CD4-positive, CD25-positive, alpha-beta regulatory T cell (primary cell): ENCODE results near the gene EPN3. TPM values are rescaled to one million over a fixed set of nuclear protein-coding genes. Genes with fewer than 3 reads are reported as not detected.

Source experiments
- ATAC-seq, 2 donors: fragments of 150-1000 bp; cut with Tn5 transposase; one replicate each; pipeline ENCODE4 v1.10.0; 2021; ENCODE audit warnings: low read depth in 2 of 2, moderate number of reproducible peaks in 2 of 2, moderate library complexity in 1 of 2
- DNase-seq, 3 donors: peaks; one replicate each; pipeline versions ENCODE4 v3.0.0 to v3.0.0-alpha.2; 2012 to 2022; ENCODE audit warnings: mixed read lengths in 1 of 3
- H3K27ac ChIP-seq: one replicate; pipeline ENCODE4 v1.7.0; 2013; ENCODE audit warnings: mild to moderate bottlenecking, low read length; ENCODE audit not compliant: insufficient read depth, poor library complexity, severe bottlenecking
- H3K27me3 ChIP-seq: one replicate; pipeline ENCODE4 v1.7.0; 2013; ENCODE audit warnings: low read length; ENCODE audit not compliant: control insufficient read depth, insufficient read depth
- H3K36me3 ChIP-seq: one replicate; pipeline ENCODE4 v1.7.0; 2013; ENCODE audit warnings: mild to moderate bottlenecking, low read length, moderate library complexity; ENCODE audit not compliant: control insufficient read depth, insufficient read depth
- H3K4me1 ChIP-seq: 2 replicates; pipeline ENCODE4 v1.7.0; 2013; ENCODE audit warnings: mild to moderate bottlenecking, low read length; ENCODE audit not compliant: insufficient read depth, control insufficient read depth, poor library complexity, severe bottlenecking
- H3K4me3 ChIP-seq: one replicate; pipeline ENCODE4 v1.7.0; 2013; ENCODE audit warnings: low read depth, mild to moderate bottlenecking, low read length, moderate library complexity
- H3K9me3 ChIP-seq, 2 experiments: 1 replicate in 1 of 2; 2 replicates in 1 of 2; pipeline ENCODE4 v1.7.0; 2013; ENCODE audit warnings: low read length in 2 of 2, mild to moderate bottlenecking in 1 of 2, moderate library complexity in 1 of 2; ENCODE audit not compliant: control insufficient read depth in 2 of 2
- H3K27ac Mint-ChIP-seq, 3 donors: one replicate each; pipeline ENCODE4 v1.8.0; 2020 to 2022; ENCODE audit warnings: mild to moderate bottlenecking in 3 of 3, mixed read lengths in 3 of 3, moderate library complexity in 2 of 3
- H3K27me3 Mint-ChIP-seq: one replicate; pipeline ENCODE4 v1.8.0; 2022; ENCODE audit warnings: mild to moderate bottlenecking, mixed read lengths
- H3K36me3 Mint-ChIP-seq: one replicate; pipeline ENCODE4 v1.8.0; 2020; ENCODE audit warnings: mixed read lengths
- H3K4me1 Mint-ChIP-seq, 4 donors: one replicate each; pipeline ENCODE4 v1.8.0; 2020 to 2022; ENCODE audit warnings: mixed read lengths in 4 of 4, mild to moderate bottlenecking in 1 of 4
- H3K4me3 Mint-ChIP-seq, 4 donors: one replicate each; pipeline ENCODE4 v1.8.0; 2020 to 2022; ENCODE audit warnings: mild to moderate bottlenecking in 4 of 4, mixed read lengths in 4 of 4, moderate library complexity in 3 of 4
- H3K9me3 Mint-ChIP-seq, 7 donors: one replicate each; pipeline ENCODE4 v1.8.0; 2020 to 2022; ENCODE audit warnings: mixed read lengths in 7 of 7, mild to moderate bottlenecking in 3 of 7, moderate library complexity in 2 of 7
- polyA plus RNA-seq, 4 donors: library from polyadenylated mRNA; unstranded; fragments of 300-500 nt; fragmentation: Illumina TruSeq; gene quantifications; one replicate each; pipeline ENCODE4 v1.2.3, GENCODE V29; 2021
- total RNA-seq: library from RNA; stranded (reverse); gene quantifications from one replicate; pipeline ENCODE4 v1.2.3, GENCODE V29; 2022

Gene EPN3
- total and polyA plus RNA-seq, 5 donors from 2014 or later = not detected

- Histone ChIP-seq H3K4me3 (no peak overlapping the region), H3K4me1 (peaks cover 16% of the 10 kb centered on the region), H3K27ac (no peak overlapping the region), H3K9me3 (no peaks in the 10 kb centered on the region), H3K36me3 (no peaks in the 10 kb centered on the region), H3K27me3 (peaks cover 3% of the 10 kb centered on the region)
- ATAC-seq (no peak), DNase-seq (no peak)
- no peak overlapping the region for H3K27ac Mint-ChIP-seq
- peaks cover 0 to 3% (median 0%) of the 10 kb centered on the region in 7 donors for H3K9me3 Mint-ChIP-seq
- peaks cover 29% of the 10 kb centered on the region for H3K27me3 Mint-ChIP-seq
- H3K36me3 Mint-ChIP-seq = no peaks in the 10 kb centered on the region
- H3K4me1 Mint-ChIP-seq = peaks cover 0 to 19% (median 6%) of the 10 kb centered on the region in 4 donors
- no peak overlapping the region for H3K4me3 Mint-ChIP-seq
Observed at GRCh38 chr17:50538549-50539410, 6.2 kb downstream of the EPN3 start.

- no peaks in the 10 kb centered on the region for H3K9me3 ChIP-seq
- peaks cover 16% of the 10 kb centered on the region for H3K4me1 ChIP-seq
- no peak overlapping the region for H3K4me3 ChIP-seq
- no peaks in the 10 kb centered on the region for H3K36me3 Mint-ChIP-seq
- H3K4me3 Mint-ChIP-seq = peak overlapping the region in 2 of 4 donors; percentile 49 to 60
- peaks cover 3% of the 10 kb centered on the region for H3K27me3 ChIP-seq
- H3K27me3 Mint-ChIP-seq = peaks cover 18% of the 10 kb centered on the region
- no peaks in the 10 kb centered on the region for H3K36me3 ChIP-seq
- no peak overlapping the region for H3K27ac ChIP-seq
- ATAC-seq = no peak
- peaks cover 0 to 3% (median 0%) of the 10 kb centered on the region in 7 donors for H3K9me3 Mint-ChIP-seq
- peaks cover 0 to 17% (median 6%) of the 10 kb centered on the region in 4 donors for H3K4me1 Mint-ChIP-seq
- no peak overlapping the region for H3K27ac Mint-ChIP-seq
- DNase-seq = no peak
Observed at GRCh38 chr17:50539762-50540559, 7.4 kb downstream of the EPN3 start.

DNA sequence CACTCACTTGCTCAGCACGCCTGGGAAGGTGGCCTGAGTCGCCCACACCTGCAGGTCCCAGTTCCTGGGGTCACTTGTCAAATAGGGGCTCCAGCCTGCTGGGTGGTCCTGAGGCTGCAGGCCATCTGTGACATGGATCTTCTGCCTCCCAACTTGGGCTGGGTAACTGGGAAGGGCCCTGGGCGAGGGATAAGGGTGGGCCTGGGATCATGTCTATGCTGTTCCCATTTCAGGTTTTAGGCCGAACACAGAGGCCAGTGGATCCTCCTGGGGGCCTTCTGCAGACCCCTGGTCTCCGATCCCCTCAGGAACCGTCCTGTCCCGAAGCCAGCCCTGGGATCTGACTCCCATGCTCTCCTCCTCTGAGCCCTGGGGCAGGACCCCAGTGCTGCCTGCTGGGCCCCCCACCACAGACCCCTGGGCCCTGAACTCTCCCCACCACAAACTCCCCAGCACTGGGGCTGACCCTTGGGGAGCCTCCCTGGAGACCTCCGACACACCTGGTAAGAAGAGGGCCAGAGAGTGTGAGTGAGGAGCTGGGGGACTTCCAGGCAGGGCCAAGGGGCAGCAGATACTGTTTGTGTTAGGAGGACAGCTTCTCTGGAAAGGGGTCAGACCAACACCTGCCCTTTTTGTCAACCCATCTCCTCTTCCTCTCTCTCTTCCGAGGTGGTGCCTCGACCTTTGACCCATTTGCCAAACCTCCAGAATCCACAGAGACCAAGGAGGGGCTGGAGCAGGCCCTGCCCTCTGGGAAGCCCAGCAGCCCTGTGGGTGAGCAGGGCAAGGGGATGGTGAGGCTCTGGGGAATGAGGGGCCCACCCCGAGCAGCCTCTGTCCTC lies 8.2 kb downstream of the EPN3 start:
- ATAC-seq (no peak), DNase-seq (no peak)
- Histone ChIP-seq H3K4me1 (peaks cover 16% of the 10 kb centered on the region), H3K9me3 (no peaks in the 10 kb centered on the region), H3K4me3 (no peak overlapping the region), H3K36me3 (no peaks in the 10 kb centered on the region), H3K27me3 (no peaks in the 10 kb centered on the region), H3K27ac (no peak overlapping the region)
- Mint-ChIP-seq H3K27ac (peak overlapping the region in 1 of 3 donors; percentile 56), H3K4me3 (peak overlapping the region; percentile 50 to 85 (median 67)), H3K36me3 (no peaks in the 10 kb centered on the region), H3K4me1 (peaks cover 0 to 17% (median 5%) of the 10 kb centered on the region in 4 donors), H3K27me3 (peaks cover 10% of the 10 kb centered on the region), H3K9me3 (peaks cover 0 to 1% (median 0%) of the 10 kb centered on the region in 7 donors)

DNA sequence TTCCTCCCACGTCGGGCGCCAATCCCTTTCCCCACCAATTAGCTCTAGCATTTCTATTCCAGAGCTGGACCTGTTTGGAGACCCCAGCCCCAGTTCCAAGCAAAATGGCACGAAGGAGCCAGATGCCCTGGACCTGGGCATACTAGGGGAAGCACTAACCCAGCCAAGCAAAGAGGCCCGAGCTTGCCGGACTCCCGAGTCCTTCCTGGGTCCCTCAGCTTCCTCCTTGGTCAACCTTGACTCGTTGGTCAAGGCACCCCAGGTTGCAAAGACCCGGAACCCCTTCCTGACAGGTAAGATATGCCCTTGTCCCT lies 8.8 kb downstream of the EPN3 start:
- DNase-seq (no peak), ATAC-seq (no peak)
- peak overlapping the region; percentile 57 for H3K4me3 ChIP-seq
- H3K27ac ChIP-seq = no peak overlapping the region
- H3K36me3 ChIP-seq = no peaks in the 10 kb centered on the region
- Mint-ChIP-seq H3K27me3 (peaks cover 7% of the 10 kb centered on the region), H3K36me3 (no peaks in the 10 kb centered on the region), H3K9me3 (peaks cover 0 to 1% (median 0%) of the 10 kb centered on the region in 7 donors), H3K27ac (peak overlapping the region in 2 of 3 donors; percentile 56 to 73), H3K4me1 (peaks cover 0 to 20% (median 7%) of the 10 kb centered on the region in 4 donors), H3K4me3 (peak overlapping the region; percentile 79 to 88 (median 85))
- H3K27me3 ChIP-seq = no peaks in the 10 kb centered on the region
- peaks cover 16% of the 10 kb centered on the region for H3K4me1 ChIP-seq
- H3K9me3 ChIP-seq = no peaks in the 10 kb centered on the region

DNA sequence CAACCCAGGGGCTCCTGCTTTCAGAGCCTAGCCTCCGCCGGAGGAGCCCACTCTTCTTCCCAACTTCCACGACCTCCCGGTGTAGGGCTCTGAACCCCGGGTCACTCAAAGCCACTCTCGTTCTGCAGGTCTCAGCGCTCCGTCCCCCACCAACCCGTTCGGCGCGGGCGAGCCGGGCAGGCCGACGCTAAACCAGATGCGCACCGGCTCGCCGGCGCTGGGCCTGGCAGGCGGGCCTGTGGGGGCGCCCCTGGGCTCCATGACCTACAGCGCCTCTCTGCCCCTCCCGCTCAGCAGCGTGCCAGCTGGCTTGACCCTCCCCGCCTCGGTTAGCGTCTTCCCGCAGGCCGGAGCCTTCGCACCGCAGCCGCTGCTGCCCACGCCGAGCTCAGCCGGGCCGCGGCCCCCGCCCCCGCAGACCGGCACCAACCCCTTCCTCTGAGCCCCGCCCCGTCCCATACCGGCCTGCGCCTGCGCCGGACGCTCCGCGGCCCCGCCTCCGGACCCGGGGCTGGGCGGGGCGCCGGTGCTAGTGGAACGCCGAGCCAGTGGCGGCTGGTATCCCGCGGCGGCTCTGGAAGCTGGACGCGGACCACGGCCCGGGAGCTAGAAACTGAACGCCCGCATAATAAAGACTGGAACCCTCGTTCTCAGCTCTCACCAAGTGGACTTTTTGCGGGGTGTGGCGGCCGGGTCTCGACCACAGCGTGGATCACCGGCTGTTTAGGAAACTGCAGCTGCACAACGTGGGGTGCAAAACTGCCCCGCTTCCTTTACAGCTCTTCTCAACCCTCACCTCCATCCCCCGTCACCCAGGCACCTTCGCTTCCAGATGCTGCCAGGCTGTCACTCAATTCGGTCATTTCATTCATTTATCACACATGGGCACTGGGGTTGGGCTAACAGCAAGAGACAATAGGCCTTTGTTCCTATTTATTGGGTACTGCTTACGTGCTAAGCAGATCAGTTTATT lies 9.5 kb downstream of the EPN3 start:
- Histone ChIP-seq H3K36me3 (no peaks in the 10 kb centered on the region), H3K27ac (peak overlapping the region; percentile 33), H3K4me1 (peaks cover 17% of the 10 kb centered on the region), H3K9me3 (no peaks in the 10 kb centered on the region), H3K4me3 (peak overlapping the region; percentile 72), H3K27me3 (no peaks in the 10 kb centered on the region)
- Mint-ChIP-seq H3K4me1 (peaks cover 0 to 24% (median 7%) of the 10 kb centered on the region in 4 donors), H3K36me3 (no peaks in the 10 kb centered on the region), H3K27ac (peak overlapping the region; percentile 56 to 80 (median 73)), H3K9me3 (peaks cover 0 to 1% (median 0%) of the 10 kb centered on the region in 7 donors), H3K4me3 (peak overlapping the region; percentile 79 to 91 (median 86)), H3K27me3 (peaks cover under 1% of the 10 kb centered on the region)
- DNase-seq = peak; percentile 77 to 81 (median 81)
- ATAC-seq = peak; percentile 80 to 82

GRCh38 chr17:50542795-50543774 lies 10.6 kb downstream of the EPN3 start:
- Mint-ChIP-seq H3K27ac (peak overlapping the region in 1 of 3 donors; percentile 80), H3K9me3 (peaks cover 0 to 1% (median 0%) of the 10 kb centered on the region in 7 donors), H3K4me1 (peaks cover 0 to 29% (median 9%) of the 10 kb centered on the region in 4 donors), H3K27me3 (no peaks in the 10 kb centered on the region), H3K36me3 (no peaks in the 10 kb centered on the region), H3K4me3 (peak overlapping the region; percentile 85 to 91 (median 86))
- Histone ChIP-seq H3K27ac (no peak overlapping the region), H3K4me3 (peak overlapping the region; percentile 72), H3K4me1 (peaks cover 24% of the 10 kb centered on the region), H3K9me3 (no peaks in the 10 kb centered on the region), H3K36me3 (no peaks in the 10 kb centered on the region), H3K27me3 (no peaks in the 10 kb centered on the region)
- ATAC-seq = no peak
- DNase-seq = no peak
